Endodermal cell (in vitro differentiated cells): ENCODE measurements around the gene POFUT1. TPM values are rescaled to one million over a fixed set of nuclear protein-coding genes. Genes with fewer than 3 reads are reported as not detected.

Source experiments
- DNase-seq: peaks from one replicate; pipeline ENCODE4 v3.0.0-alpha.2; 2017
- H3K27ac ChIP-seq: 2 replicates; pipeline ENCODE4 v1.5.1; 2013; ENCODE audit warnings: mild to moderate bottlenecking, low read depth, low read length, moderate library complexity
- H3K27me3 ChIP-seq: 2 replicates; pipeline ENCODE4 v1.6.1; 2013; ENCODE audit warnings: mild to moderate bottlenecking, low read length, moderate library complexity; ENCODE audit not compliant: insufficient read depth, control insufficient read depth, poor library complexity, severe bottlenecking
- H3K36me3 ChIP-seq: 2 replicates; pipeline ENCODE4 v1.7.0; 2013; ENCODE audit warnings: mild to moderate bottlenecking, low read length, moderate library complexity; ENCODE audit not compliant: control insufficient read depth, insufficient read depth
- H3K4me1 ChIP-seq: one replicate; pipeline ENCODE4 v1.7.0; 2013; ENCODE audit warnings: low read length; ENCODE audit not compliant: control insufficient read depth, insufficient read depth
- H3K4me3 ChIP-seq: 2 replicates; pipeline ENCODE4 v1.5.1; 2013; ENCODE audit warnings: mild to moderate bottlenecking, low read length, moderate library complexity
- H3K9ac ChIP-seq: 2 replicates; pipeline ENCODE4 v1.6.1; 2013; ENCODE audit warnings: mild to moderate bottlenecking, low read length, moderate library complexity; ENCODE audit not compliant: poor library complexity, severe bottlenecking; ENCODE audit errors: extremely low read depth
- H3K9me3 ChIP-seq: 2 replicates; pipeline ENCODE4 v1.6.1; 2013; ENCODE audit warnings: mild to moderate bottlenecking, low read length, moderate library complexity; ENCODE audit not compliant: control insufficient read depth
- H3K27ac Mint-ChIP-seq: 2 replicates; pipeline ENCODE4 v1.8.0; 2020; ENCODE audit warnings: mixed read lengths
- H3K27me3 Mint-ChIP-seq: 2 replicates; pipeline ENCODE4 v1.8.0; 2021; ENCODE audit warnings: mild to moderate bottlenecking, mixed read lengths; ENCODE audit not compliant: insufficient read depth
- H3K36me3 Mint-ChIP-seq: 2 replicates; pipeline ENCODE4 v1.8.0; 2020; ENCODE audit warnings: low read depth, mixed read lengths
- H3K4me1 Mint-ChIP-seq: 2 replicates; pipeline ENCODE4 v1.8.0; 2020; ENCODE audit warnings: mixed read lengths
- H3K4me3 Mint-ChIP-seq: 2 replicates; pipeline ENCODE4 v1.8.0; 2020; ENCODE audit warnings: mild to moderate bottlenecking, moderate library complexity, mixed read lengths
- H3K9me3 Mint-ChIP-seq: 2 replicates; pipeline ENCODE4 v1.8.0; 2020; ENCODE audit warnings: mild to moderate bottlenecking, mixed read lengths
- WGBS, 2 experiments: methylation state at CpG; one replicate each; pipeline versions ENCODE4 v1.1.5 to v1.1.7; 2013; ENCODE audit warnings: missing lambda C conversion rate in 2 of 2, mixed read lengths in 1 of 2; ENCODE audit not compliant: insufficient coverage in 1 of 2, insufficient read length in 1 of 2; 5-methylcytosine and 5-hydroxymethylcytosine counted together
- total RNA-seq, 2 donors: library from RNA; stranded (reverse); fragmentation: NEBNext Ultra II Directional in 1 of 2; extraction: Animal tissue kit (Norgen Biotek cat#: 25700) in 1 of 2; gene quantifications; 2 replicates in 1 of 2; 3 replicates in 1 of 2; pipeline ENCODE4 v1.2.1, GENCODE V29; 2021
- TF ChIP-seq, protein P1 (sequence below): fragments of 200-600 bp; sonication (generic); conservative IDR thresholded peaks from 2 replicates; pipeline ENCODE4 v1.5.0; 2021; ENCODE audit warnings: antibody characterized with exemption, mild to moderate bottlenecking

Gene POFUT1
- total RNA-seq, 2 donors from 2014 or later = 43.9 to 44.8 TPM

DNA sequence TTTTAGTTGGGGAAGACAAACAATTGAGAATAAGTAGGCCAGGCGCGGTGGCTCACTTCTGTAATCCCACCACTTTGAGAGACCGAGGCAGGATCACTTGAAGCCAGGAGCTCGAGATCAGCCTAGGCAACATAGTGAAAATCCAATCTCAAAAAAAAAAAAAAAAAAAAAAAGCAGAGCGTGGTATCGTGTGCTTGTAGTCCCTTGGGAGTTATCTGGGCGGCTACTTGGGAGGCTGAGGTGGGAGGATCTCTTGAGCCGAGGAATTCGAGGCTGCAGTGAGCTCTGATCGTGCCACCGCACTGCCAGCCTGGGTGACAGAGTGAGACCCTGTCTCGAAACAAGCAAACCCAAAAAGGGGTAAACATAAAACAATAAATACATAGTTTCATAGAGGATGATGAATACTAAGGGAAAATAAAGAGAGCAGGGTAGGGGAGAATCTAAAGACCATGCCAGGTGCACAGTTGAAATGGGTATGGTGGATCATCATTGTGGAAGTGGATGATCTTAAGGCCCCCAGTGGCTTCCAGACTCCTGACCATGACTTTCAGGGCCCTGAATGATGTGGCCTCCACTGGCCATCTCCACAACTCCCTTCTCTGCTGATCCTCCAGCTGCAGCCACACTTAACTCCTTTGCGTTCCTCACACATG is 947 bp downstream of the POFUT1 start:
- TF ChIP-seq, protein P1, sequence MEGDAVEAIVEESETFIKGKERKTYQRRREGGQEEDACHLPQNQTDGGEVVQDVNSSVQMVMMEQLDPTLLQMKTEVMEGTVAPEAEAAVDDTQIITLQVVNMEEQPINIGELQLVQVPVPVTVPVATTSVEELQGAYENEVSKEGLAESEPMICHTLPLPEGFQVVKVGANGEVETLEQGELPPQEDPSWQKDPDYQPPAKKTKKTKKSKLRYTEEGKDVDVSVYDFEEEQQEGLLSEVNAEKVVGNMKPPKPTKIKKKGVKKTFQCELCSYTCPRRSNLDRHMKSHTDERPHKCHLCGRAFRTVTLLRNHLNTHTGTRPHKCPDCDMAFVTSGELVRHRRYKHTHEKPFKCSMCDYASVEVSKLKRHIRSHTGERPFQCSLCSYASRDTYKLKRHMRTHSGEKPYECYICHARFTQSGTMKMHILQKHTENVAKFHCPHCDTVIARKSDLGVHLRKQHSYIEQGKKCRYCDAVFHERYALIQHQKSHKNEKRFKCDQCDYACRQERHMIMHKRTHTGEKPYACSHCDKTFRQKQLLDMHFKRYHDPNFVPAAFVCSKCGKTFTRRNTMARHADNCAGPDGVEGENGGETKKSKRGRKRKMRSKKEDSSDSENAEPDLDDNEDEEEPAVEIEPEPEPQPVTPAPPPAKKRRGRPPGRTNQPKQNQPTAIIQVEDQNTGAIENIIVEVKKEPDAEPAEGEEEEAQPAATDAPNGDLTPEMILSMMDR = no peak
- Histone ChIP-seq H3K27ac (no peak overlapping the region), H3K27me3 (no peaks in the 10 kb centered on the region), H3K9me3 (no peaks in the 10 kb centered on the region), H3K4me3 (peak overlapping the region; percentile 93), H3K9ac (peak overlapping the region; percentile 78), H3K4me1 (peaks cover 7% of the 10 kb centered on the region), H3K36me3 (peaks cover 16% of the 10 kb centered on the region)
- Mint-ChIP-seq H3K36me3 (peaks cover 22% of the 10 kb centered on the region), H3K27me3 (no peaks in the 10 kb centered on the region), H3K9me3 (no peaks in the 10 kb centered on the region), H3K27ac (peak overlapping the region; percentile 5), H3K4me3 (peak overlapping the region; percentile 92), H3K4me1 (peaks cover 39% of the 10 kb centered on the region)
- 84 to 88% methylated on average over 6 to 12 of the region's 13 CpGs for WGBS, 2 experiments
- no peak for DNase-seq

DNA sequence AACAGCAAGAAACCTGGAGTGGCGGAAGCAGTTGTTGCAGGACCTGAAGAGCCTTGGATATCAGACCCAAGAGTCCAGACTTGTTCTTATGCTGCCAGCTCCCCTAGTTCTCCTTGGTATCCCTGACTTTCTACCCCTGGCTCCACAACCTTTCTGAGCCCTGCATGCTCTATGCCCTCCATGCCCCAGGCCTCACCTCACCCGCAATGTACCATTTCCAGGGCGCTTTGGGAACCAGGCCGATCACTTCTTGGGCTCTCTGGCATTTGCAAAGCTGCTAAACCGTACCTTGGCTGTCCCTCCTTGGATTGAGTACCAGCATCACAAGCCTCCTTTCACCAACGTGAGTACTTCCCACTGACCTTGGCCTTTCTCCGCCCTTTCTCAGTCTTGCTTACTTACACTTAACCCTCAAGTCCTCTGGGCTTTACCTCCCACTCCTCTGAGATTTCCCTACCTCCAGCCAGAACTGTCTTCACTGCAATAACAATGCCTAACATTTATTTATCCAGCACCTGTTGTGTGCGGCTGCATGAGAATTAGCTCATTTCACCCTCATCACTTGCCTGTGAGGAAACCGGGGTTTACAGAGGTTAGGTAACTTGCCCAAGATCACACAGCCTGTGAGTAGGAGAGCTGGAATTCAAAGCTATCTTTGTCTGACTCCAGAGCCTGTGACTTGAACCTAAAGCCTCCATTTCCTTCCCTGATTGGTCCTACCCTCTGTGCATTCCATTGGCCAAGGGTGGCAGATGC is 2.3 kb downstream of the POFUT1 start:
- Histone ChIP-seq H3K4me3 (no peak overlapping the region), H3K4me1 (peaks cover 7% of the 10 kb centered on the region), H3K27ac (no peak overlapping the region), H3K36me3 (peaks cover 16% of the 10 kb centered on the region), H3K27me3 (no peaks in the 10 kb centered on the region), H3K9me3 (no peaks in the 10 kb centered on the region), H3K9ac (no peak overlapping the region)
- TF ChIP-seq, protein P1 = no peak
- peaks cover 22% of the 10 kb centered on the region for H3K36me3 Mint-ChIP-seq
- DNase-seq = no peak
- 88 to 93% methylated on average over 6 to 9 of the region's 9 CpGs for WGBS, 2 experiments
- H3K9me3 Mint-ChIP-seq = no peaks in the 10 kb centered on the region
- H3K4me3 Mint-ChIP-seq = peak overlapping the region; percentile 92
- peak overlapping the region; percentile 25 for H3K27ac Mint-ChIP-seq
- H3K27me3 Mint-ChIP-seq = no peaks in the 10 kb centered on the region
- peaks cover 34% of the 10 kb centered on the region for H3K4me1 Mint-ChIP-seq

DNA sequence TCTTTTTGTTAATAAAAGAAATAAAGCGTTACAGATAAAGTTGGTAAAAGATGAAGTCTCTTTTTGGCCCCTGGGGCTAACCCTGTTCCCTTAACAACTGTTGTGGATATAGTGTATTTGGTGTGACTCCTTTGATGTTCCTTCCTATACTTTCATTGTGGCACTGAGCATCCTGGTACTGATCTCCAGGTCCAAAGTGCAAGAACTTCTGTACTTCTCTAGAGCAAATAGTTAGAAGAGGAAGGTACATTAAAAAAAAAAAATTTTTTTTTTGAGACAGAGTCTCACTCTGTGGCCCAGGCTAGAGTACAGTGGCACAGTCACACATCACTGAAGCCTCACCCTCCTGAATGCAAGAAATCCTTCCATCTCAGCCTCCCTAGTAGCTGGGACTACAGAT is 6.2 kb downstream of the POFUT1 start:
- Mint-ChIP-seq H3K4me1 (peaks cover 12% of the 10 kb centered on the region), H3K27me3 (no peaks in the 10 kb centered on the region), H3K36me3 (peaks cover 57% of the 10 kb centered on the region), H3K9me3 (no peaks in the 10 kb centered on the region), H3K27ac (peak overlapping the region; percentile 33), H3K4me3 (peak overlapping the region; percentile 16)
- Histone ChIP-seq H3K27ac (no peak overlapping the region), H3K4me3 (no peak overlapping the region), H3K9me3 (no peaks in the 10 kb centered on the region), H3K4me1 (no peaks in the 10 kb centered on the region), H3K36me3 (peaks cover 54% of the 10 kb centered on the region), H3K27me3 (no peaks in the 10 kb centered on the region), H3K9ac (no peak overlapping the region)
- no peak for DNase-seq
- TF ChIP-seq, protein P1 = no peak
- WGBS, 2 experiments = 80% methylated on average over 1 of the region's 1 CpG; no CpG with 5 or more reads in 1 of the 2 experiments
